GM10847 (cell line): ENCODE data around the gene SLC8B1.

Experiments
- POLR2A ChIP-seq: IDR thresholded peaks from 2 replicates; pipeline ENCODE4 v1.6.1; 2011; ENCODE audit not compliant: insufficient read length; ENCODE audit errors: extremely low read depth

Gene SLC8B1

DNA sequence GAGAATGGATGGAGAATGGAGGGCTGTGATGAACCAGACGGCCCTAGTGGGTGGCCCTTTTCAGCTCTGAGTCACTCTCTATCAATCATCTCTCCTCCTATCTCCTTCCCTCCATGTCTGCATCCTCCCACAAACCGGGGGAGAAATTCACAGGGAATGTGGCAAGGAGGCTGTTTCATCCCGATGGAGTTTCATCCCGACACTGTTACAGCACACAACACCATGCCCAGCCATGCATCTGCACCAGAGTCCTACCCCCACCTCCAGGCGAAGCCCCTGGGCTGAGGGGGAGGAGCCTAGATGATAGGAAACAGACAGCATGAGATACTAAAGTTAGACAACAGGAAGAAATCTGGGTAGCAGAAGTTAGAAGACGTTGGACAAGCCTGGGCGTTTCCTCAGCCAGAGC lies 20.8 kb downstream of the SLC8B1 start:
- TF ChIP-seq POLR2A: no peak

DNA sequence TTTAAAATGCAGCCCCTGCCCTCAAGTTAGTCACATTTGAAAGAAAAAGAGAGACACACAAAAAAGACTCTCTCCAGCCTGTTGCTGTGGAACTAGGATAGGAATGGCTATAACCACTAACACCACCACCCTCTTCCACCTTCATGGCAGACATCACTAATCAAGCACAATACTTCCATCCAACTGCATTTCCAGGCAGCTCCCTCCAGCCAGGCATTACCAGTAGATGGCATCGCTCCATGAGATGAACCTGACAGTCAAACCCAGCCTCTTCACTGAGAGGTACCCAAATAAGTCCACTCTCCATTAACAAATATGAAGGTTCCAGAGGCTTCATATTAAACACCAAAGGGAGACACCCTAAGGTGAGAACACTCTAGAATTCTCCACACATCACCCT lies 24.4 kb downstream of the SLC8B1 start:
- TF ChIP-seq POLR2A: no peak

DNA sequence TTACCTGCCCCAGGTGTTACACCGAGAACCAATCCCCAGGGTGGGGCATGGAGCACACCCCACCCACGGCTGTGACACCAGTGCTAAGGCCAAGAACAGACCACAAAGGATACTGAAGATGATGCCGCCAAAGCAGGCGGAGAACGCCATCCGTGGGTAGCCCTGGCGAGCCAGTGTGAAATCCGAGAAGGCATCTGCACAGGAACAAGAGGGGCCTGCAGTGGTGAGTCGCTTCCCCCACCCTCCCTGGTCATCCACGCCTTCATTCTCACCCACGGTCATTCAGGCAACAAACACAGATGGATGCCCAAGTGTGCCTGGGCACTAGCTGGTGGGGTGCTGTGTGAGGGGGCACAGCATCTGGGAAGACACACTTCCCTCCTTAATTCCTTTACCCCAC lies 28.5 kb downstream of the SLC8B1 start:
- TF ChIP-seq POLR2A: no peak

DNA sequence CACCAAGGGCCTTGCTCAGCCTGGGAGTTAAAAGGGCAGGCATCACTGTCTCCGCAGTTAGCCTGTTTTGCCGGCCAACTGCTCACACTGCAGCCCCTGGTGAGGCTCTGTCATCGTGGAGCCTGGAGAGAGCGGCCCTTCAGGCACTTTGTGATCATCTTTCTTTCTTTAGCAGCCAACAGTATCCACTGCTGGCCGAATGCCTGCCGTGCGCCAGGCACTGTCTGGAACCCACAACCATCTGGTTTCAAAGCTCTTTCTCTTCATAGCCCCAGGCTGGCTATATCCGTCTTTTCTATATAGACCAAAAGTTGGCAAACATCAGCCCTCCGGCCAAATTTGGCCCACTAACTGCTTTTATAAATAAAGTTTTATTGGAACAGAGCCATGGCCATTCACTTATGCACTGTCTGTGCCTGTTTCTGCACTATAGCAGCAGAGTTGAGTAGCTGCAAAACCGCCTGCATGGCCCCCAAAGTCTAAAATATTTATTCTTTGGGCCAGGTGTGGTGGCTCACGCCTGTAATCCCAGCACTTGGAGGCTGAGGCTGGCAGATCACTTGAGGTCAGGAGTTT lies 29.5 kb downstream of the SLC8B1 start:
- TF ChIP-seq POLR2A: no peak

DNA sequence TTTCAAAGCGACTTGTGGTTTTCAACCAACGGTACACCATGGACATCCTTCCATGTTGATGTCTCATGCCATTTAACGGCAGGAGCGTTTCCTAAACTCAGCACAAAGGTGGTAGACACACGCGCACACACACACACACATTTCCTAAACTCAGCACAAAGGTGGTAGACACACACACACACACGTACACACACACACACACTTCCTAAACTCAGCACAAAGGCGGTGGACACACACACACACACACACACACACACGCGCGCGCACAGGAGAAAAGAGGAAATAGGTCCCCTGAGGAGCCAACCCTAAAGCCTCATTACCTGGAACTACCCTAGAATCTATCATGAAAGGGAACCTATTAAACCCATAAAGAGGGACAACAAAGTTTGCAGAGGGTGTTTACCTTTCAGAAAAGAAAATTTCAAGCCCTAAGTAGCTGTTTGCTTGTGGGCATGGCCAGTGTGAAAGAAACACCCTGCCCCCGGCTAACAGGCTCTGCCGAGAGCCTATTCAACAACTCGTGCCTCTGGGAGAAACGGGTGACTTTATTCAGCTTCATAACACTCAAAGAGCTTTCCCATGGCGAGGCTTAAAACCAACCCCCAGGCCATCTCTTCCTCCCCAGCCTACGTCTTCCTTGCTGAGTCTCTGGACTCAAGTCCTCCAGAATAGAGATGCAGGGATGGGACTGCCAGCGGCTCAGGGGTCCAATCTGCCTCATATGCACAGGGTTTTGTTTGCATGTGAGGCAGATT lies 31.8 kb downstream of the SLC8B1 start:
- TF ChIP-seq POLR2A: no peak

DNA sequence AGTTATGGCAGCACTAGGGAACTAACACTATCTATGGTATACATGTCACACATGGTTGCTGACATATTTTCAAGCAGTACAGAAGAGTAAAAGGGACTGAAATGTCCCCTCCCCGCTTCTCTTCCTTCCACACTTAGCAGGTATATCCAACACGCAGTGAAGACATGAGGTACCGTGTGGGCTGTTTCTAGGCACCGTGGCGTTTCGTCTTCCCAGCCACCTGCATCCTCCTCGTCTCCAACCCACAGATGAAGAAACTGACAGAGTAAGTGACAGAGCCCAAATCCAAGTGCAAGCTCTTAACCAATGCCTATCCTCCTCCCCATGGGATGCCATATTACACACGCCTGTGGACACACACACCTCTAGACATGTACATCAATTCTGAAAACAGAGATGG lies 32.4 kb downstream of the SLC8B1 start:
- no peak for TF ChIP-seq POLR2A

DNA sequence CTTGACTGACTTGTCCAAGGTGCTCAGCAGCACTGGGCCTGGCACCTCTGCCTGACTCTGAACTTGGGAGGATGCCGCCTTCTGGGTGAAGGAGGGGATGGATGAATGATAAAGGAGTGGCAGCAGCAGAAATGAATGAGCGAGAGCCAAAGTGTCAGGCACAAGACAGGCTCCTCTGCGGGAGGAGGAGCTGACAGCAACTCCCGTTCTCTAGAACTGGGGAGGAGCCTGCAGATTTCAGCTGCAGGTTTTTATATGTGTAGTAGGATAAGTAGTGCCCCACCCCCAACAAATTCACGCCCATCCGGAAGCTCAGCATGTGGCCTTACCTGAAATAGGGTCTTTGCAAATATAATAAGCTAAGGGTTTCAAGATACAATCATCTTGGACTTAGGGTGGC lies 33.1 kb downstream of the SLC8B1 start:
- no peak for TF ChIP-seq POLR2A

DNA sequence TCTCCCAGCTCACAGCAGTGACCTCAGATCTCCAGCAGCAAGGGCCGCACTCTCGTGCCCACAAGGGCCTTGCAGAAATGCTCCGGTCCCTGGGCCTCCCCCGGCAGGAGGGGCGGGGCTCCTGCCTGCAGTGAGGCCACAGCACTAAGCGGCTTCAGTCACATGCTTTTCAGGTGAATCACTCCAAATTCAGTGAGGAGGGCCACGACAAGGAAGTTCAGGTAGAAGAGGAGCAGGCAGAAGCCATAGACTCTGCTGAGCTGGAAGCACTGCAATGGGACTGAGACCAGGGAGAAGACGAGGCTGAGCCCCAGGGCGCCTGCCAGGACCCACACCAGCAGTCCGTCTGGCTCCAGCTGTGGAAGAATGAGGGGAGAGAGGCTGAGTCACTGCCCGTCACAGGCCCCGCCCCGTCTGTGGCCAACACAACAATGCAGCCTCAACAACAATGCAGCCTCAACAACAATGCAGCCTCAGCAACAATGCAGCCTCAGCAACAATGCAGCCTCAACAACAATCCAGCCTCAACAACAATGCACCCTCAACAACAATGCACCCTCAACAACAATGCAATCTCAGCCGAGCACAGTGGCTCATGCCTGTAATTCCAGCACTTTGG lies 35.2 kb downstream of the SLC8B1 start:
- no peak for TF ChIP-seq POLR2A

DNA sequence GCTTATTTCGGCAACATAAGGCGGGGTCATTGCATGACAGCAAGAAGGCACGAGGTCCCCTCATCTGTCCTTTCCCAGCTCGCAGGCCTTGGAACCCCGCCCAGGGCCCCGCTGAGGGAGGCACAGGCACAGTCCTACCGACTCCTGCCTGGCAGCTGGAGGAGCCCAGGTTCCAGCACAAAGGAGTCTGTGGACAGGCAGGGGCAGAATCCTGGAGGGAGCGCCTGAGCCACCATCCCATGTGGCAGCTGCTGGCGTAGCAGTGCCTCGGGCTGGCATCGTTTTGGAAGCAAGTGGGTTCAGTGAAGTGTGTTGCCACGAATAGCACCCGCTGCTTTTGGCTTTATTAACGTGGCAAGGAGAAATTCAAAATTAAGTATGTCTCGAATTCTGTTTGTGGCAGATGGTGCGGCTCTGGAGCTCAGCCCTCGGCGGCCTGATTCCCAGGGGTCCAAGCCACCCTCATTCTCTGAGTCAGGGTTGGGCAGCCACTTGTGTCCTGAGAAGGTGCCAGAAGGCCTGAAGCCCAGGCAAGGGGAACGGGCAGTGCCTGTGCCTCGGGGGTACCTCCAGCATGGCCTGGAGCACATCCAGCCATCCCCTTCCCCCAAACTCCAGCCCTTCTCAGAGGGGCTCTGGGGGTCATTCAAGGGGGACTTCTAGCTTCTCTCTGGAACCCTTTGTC lies 35.9 kb downstream of the SLC8B1 start:
- TF ChIP-seq POLR2A: no peak

DNA sequence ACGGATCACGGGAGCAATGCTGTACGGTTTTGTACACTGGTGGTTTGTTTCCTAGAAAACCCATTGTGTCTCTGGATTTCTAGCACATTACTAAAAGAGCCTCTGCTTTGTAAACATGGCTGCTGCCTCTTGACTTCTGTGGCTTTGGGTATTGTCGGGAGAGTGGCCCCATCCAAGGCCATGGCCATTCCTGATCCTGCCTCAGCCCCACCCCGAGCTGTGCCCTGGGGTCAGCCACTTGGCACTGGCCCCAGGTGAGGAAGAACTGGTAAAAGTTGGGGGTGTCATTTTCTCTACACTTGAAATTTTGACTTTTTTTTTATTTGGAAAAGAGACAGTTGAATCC lies 36.5 kb downstream of the SLC8B1 start:
- no peak for TF ChIP-seq POLR2A

DNA sequence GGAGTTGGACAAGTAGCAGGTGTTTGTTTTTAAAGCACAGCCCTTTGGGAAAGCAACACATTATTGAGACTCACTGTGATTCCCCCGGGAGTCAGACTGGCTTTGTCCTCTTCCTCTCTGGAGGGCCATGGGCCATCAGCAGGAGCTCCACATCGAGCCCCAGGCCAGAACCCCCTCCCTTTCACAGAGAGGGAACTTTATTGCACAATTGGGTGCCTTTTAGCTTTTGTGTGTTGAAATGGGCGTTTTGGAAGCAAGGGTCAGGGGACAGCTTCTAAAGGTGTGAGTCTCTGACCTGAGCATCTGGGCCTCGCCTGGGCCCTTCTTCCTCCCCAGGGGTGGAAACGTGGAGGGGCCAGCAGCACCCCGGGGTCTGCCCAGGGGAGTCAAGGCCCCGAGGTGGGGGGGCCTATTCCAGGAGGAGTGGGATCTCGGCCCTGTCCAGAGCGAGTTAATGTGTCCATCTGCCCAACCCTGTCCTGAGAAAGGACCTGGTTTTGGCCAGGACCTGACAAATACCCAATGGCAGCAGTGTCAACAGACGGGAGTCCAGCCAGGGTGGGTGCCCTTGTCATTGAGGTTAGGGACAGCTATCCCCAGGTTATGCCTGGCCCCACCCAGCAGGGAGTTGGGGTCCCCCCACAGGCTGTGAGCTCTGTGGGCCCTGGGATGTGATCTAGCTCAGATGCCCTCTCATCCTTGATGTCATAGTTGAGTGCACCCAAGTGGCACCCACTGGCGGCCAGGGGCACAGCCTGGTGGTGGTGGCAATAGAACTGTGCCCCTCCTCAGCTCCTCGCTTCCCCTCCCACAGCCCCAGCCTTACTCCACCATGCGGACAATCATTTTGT lies 37.1 kb downstream of the SLC8B1 start:
- no peak for TF ChIP-seq POLR2A

DNA sequence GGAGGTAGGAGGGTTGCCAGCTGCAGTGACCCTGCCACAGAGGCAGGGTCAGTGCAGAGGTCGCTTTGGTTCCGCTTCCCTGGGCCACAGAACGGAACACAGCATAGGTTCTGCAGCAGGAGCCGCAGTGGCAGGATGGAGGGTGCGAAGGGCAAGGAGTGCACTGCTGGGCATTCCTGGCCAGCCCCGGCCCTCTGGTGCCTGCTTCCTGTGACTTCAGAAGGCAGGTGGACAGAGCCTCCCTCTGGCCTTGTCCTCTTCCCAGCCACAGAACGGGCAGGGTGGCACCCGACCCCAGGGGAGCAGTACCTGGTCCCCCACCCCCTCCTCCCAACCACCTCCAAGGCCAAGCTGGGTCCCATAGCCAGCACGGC lies 37.7 kb downstream of the SLC8B1 start:
- no peak for TF ChIP-seq POLR2A

DNA sequence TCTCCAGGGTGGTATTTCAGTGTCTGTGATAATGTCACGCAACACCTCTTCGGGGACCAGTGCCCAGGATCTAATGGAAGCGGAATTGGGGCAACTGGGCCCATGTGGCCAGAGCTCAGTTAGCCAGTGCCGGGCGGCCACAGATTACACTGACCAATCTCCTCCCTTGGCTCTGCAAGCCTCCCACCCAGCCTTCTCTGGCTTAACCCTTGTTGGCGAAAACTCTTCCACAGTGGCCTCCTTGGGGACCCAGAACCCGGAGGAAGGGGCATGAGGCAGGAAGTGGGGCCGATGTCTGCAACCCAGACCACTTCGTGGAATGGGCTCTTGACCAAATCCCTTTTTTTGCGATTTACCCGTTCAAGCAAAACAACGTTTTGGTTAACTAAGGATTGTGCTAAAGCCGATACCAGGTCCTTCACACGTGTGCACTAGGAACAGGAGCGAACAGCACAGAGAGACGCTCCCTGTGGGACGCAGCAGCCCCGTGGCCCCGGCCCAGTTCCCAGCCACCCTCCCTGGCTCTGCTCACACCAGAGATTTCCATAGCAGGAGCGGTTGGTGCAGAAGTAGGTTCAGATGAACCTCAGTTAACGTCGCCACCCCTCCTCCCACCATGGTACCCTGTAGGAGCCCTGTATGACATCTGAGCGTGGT lies 38.2 kb downstream of the SLC8B1 start:
- no peak for TF ChIP-seq POLR2A

DNA sequence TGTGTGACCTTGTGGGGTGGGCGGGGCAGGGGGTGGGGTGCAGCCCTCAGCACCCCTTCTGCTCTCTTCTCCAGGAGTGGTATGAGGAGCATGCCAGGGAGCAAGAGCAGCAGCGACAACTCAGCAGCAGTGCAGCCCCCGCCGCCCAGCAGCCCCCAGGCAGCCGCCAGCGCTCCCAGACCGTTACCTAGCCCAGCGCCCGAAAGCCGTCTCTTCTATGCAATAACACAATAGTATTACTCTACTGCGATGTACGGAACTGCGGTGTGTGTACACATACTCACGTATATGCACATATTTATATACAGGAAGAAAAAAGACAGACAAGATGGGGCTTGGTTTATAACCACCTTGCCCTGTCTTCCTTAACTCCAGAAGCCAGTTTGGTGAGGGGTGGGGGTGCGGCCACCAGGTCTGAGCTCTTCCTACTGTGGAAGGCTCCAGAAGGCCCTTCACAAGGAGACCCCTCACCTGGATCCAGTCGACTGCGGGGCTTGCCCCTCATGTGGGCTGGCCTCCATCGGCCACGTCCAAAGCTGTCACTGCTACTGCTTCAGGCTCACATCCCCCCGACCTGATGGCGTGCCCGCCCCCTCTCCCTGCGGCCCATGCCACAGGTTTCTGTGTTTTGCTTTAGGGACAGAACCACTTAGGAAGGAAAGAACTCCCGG lies 38.9 kb downstream of the SLC8B1 start:
- TF ChIP-seq POLR2A: no peak
